HepG2 (cell line): ENCODE results near the gene CDYL2. TPM values are rescaled to one million over a fixed set of nuclear protein-coding genes. Genes with fewer than 3 reads are reported as not detected.

ENCODE experiments used
- ARHGAP35 ChIP-seq: sonication (generic); formaldehyde crosslinking; IDR thresholded peaks from 2 replicates; pipeline ENCODE4 v1.9.0; 2022; ENCODE audit warnings: mild to moderate bottlenecking, inconsistent platforms, moderate library complexity, missing genetic modification reagents, borderline replicate concordance
- E2F5 ChIP-seq: sonication (generic); formaldehyde crosslinking; conservative IDR thresholded peaks from 2 replicates; pipeline ENCODE4 v1.4.0; 2020; ENCODE audit warnings: missing genetic modification reagents
- ELF3 ChIP-seq: IDR thresholded peaks from 2 replicates; pipeline ENCODE4 v1.6.1; 2016; ENCODE audit warnings: missing genetic modification reagents, missing compliant biosample characterization
- ISL2 ChIP-seq: sonication (generic); formaldehyde crosslinking; IDR thresholded peaks from 2 replicates; pipeline ENCODE4 v1.5.0; 2020; ENCODE audit warnings: missing genetic modification reagents
- NR0B2 ChIP-seq: sonication (generic); formaldehyde crosslinking; IDR thresholded peaks from 2 replicates; pipeline ENCODE4 v1.4.0; 2020; ENCODE audit warnings: mild to moderate bottlenecking, missing genetic modification reagents
- SOX6 ChIP-seq, 2 experiments: fragments of 450-650 bp in 1 of 2; sonication (generic) in 1 of 2; formaldehyde crosslinking in 1 of 2; IDR thresholded peaks; 2 replicates each; pipeline versions ENCODE4 v1.4.0 to v1.6.1; 2017 to 2020; ENCODE audit warnings: antibody characterized with exemption in 1 of 2, mild to moderate bottlenecking in 1 of 2, missing genetic modification reagents in 1 of 2
- SP140L ChIP-seq: sonication (generic); formaldehyde crosslinking; IDR thresholded peaks from 2 replicates; pipeline ENCODE4 v1.4.0; 2020; ENCODE audit warnings: missing genetic modification reagents, borderline replicate concordance
- ZFYVE20 ChIP-seq: sonication (generic); formaldehyde crosslinking; IDR thresholded peaks from 2 replicates; pipeline ENCODE4 v1.8.0; 2023; ENCODE audit warnings: low read depth, mild to moderate bottlenecking, moderate library complexity, missing genetic modification reagents, borderline replicate concordance
- ZNF256 ChIP-seq: sonication (generic); formaldehyde crosslinking; conservative IDR thresholded peaks from 2 replicates; pipeline ENCODE4 v1.4.0; 2020; ENCODE audit warnings: missing genetic modification reagents
- ZNF747 ChIP-seq: sonication (generic); formaldehyde crosslinking; IDR thresholded peaks from 2 replicates; pipeline ENCODE4 v1.8.1; 2023; ENCODE audit warnings: missing genetic modification reagents, mild to moderate bottlenecking, borderline replicate concordance
- polyA plus RNA-seq, 8 experiments: library from polyadenylated mRNA; depleted of rRNA in 3 of 8; stranded (reverse) in 7 of 8; unstranded in 1 of 8; fragments of >200 nt; fragmentation: Illumina TruSeq in 4 of 8; extraction: Trizol in 4 of 8; gene quantifications; 2 replicates each; pipeline versions ENCODE4 v1.2.1 to v1.2.3, GENCODE V29; 2011 to 2016; ENCODE audit warnings: low read depth in 4 of 8, missing spikeins in 1 of 8, mixed read lengths in 1 of 8; ENCODE audit not compliant: insufficient read depth in 1 of 8
- total RNA-seq, 5 experiments: library from RNA; depleted of rRNA; stranded (reverse); fragments of >200 nt; fragmentation: Illumina TruSeq; extraction: Trizol; gene quantifications; 2 replicates each; pipeline ENCODE4 v1.2.3, GENCODE V29; 2016; ENCODE audit warnings: low read depth in 1 of 5
- TF ChIP-seq, protein P1 (sequence below): sonication (generic); formaldehyde crosslinking; IDR thresholded peaks from 2 replicates; pipeline ENCODE4 v1.5.0; 2020; ENCODE audit warnings: missing genetic modification reagents
- TF ChIP-seq, protein P2 (sequence below): sonication (generic); formaldehyde crosslinking; IDR thresholded peaks from 2 replicates; pipeline ENCODE4 v1.4.0; 2020; ENCODE audit warnings: missing genetic modification reagents
- TF ChIP-seq, protein P3 (sequence below): sonication (generic); formaldehyde crosslinking; IDR thresholded peaks from 2 replicates; pipeline ENCODE4 v1.5.1; 2020; ENCODE audit warnings: mild to moderate bottlenecking, moderate library complexity, missing genetic modification reagents
- TF ChIP-seq, protein P4 (sequence below): sonication (generic); formaldehyde crosslinking; IDR thresholded peaks from 2 replicates; pipeline ENCODE4 v1.4.0; 2020; ENCODE audit warnings: mild to moderate bottlenecking, low read depth, missing genetic modification reagents
- TF ChIP-seq, protein P5 (sequence below): sonication (generic); formaldehyde crosslinking; IDR thresholded peaks from 2 replicates; pipeline ENCODE4 v1.4.0; 2020; ENCODE audit warnings: missing genetic modification reagents, borderline replicate concordance
- TF ChIP-seq, protein P6 (sequence below): sonication (generic); formaldehyde crosslinking; conservative IDR thresholded peaks from 2 replicates; pipeline ENCODE4 v1.8.0; 2022; ENCODE audit warnings: mild to moderate bottlenecking, moderate library complexity, missing genetic modification reagents
- TF ChIP-seq, protein P7 (sequence below): sonication (generic); formaldehyde crosslinking; IDR thresholded peaks from 2 replicates; pipeline ENCODE4 v1.4.0; 2020; ENCODE audit warnings: mild to moderate bottlenecking, missing genetic modification reagents

CDYL2 gene
- total and polyA plus RNA-seq, 2 of the 13 experiments (the other 11 are each of a cell fraction or from before 2014, with no cell fraction given), result 0.07 to 0.35 TPM

GRCh38 chr16:80828495-80828894 lies 24.1 kb upstream of the CDYL2 start (continued):
- TF ChIP-seq, protein P1, sequence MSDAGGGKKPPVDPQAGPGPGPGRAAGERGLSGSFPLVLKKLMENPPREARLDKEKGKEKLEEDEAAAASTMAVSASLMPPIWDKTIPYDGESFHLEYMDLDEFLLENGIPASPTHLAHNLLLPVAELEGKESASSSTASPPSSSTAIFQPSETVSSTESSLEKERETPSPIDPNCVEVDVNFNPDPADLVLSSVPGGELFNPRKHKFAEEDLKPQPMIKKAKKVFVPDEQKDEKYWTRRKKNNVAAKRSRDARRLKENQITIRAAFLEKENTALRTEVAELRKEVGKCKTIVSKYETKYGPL (CRISPR knock-in tag), result no peak
- TF ChIP-seq E2F5 (no peak), SOX6 (IDR thresholded peaks at IDR 0.05) (no peak), SOX6 (CRISPR knock-in tag; IDR thresholded peaks at IDR 0.05) (peak; percentile 78), ZNF256 (CRISPR knock-in tag) (no peak), ARHGAP35 (no peak), ZFYVE20 (CRISPR knock-in tag) (no peak), ELF3 (CRISPR knock-in tag) (no peak), ZNF747 (no peak), NR0B2 (CRISPR knock-in tag) (no peak), SP140L (CRISPR knock-in tag) (no peak), ISL2 (CRISPR knock-in tag) (peak; percentile 55)
- TF ChIP-seq, protein P2, sequence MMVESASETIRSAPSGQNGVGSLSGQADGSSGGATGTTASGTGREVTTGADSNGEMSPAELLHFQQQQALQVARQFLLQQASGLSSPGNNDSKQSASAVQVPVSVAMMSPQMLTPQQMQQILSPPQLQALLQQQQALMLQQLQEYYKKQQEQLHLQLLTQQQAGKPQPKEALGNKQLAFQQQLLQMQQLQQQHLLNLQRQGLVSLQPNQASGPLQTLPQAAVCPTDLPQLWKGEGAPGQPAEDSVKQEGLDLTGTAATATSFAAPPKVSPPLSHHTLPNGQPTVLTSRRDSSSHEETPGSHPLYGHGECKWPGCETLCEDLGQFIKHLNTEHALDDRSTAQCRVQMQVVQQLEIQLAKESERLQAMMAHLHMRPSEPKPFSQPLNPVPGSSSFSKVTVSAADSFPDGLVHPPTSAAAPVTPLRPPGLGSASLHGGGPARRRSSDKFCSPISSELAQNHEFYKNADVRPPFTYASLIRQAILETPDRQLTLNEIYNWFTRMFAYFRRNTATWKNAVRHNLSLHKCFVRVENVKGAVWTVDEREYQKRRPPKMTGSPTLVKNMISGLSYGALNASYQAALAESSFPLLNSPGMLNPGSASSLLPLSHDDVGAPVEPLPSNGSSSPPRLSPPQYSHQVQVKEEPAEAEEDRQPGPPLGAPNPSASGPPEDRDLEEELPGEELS (CRISPR knock-in tag), result no peak; the same call in 1 of the 2 replicates
- TF ChIP-seq, protein P3, sequence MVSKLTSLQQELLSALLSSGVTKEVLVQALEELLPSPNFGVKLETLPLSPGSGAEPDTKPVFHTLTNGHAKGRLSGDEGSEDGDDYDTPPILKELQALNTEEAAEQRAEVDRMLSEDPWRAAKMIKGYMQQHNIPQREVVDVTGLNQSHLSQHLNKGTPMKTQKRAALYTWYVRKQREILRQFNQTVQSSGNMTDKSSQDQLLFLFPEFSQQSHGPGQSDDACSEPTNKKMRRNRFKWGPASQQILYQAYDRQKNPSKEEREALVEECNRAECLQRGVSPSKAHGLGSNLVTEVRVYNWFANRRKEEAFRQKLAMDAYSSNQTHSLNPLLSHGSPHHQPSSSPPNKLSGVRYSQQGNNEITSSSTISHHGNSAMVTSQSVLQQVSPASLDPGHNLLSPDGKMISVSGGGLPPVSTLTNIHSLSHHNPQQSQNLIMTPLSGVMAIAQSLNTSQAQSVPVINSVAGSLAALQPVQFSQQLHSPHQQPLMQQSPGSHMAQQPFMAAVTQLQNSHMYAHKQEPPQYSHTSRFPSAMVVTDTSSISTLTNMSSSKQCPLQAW, result no peak
- TF ChIP-seq, protein P4, sequence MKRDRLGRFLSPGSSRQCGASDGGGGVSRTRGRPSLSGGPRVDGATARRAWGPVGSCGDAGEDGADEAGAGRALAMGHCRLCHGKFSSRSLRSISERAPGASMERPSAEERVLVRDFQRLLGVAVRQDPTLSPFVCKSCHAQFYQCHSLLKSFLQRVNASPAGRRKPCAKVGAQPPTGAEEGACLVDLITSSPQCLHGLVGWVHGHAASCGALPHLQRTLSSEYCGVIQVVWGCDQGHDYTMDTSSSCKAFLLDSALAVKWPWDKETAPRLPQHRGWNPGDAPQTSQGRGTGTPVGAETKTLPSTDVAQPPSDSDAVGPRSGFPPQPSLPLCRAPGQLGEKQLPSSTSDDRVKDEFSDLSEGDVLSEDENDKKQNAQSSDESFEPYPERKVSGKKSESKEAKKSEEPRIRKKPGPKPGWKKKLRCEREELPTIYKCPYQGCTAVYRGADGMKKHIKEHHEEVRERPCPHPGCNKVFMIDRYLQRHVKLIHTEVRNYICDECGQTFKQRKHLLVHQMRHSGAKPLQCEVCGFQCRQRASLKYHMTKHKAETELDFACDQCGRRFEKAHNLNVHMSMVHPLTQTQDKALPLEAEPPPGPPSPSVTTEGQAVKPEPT (CRISPR knock-in tag), result no peak
- TF ChIP-seq, protein P5, sequence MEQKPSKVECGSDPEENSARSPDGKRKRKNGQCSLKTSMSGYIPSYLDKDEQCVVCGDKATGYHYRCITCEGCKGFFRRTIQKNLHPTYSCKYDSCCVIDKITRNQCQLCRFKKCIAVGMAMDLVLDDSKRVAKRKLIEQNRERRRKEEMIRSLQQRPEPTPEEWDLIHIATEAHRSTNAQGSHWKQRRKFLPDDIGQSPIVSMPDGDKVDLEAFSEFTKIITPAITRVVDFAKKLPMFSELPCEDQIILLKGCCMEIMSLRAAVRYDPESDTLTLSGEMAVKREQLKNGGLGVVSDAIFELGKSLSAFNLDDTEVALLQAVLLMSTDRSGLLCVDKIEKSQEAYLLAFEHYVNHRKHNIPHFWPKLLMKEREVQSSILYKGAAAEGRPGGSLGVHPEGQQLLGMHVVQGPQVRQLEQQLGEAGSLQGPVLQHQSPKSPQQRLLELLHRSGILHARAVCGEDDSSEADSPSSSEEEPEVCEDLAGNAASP (CRISPR knock-in tag), result peak; percentile 23; the same call in 1 of the 2 replicates
- TF ChIP-seq, protein P6, sequence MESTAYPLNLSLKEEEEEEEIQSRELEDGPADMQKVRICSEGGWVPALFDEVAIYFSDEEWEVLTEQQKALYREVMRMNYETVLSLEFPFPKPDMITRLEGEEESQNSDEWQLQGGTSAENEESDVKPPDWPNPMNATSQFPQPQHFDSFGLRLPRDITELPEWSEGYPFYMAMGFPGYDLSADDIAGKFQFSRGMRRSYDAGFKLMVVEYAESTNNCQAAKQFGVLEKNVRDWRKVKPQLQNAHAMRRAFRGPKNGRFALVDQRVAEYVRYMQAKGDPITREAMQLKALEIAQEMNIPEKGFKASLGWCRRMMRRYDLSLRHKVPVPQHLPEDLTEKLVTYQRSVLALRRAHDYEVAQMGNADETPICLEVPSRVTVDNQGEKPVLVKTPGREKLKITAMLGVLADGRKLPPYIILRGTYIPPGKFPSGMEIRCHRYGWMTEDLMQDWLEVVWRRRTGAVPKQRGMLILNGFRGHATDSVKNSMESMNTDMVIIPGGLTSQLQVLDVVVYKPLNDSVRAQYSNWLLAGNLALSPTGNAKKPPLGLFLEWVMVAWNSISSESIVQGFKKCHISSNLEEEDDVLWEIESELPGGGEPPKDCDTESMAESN, result no peak
- TF ChIP-seq, protein P7, sequence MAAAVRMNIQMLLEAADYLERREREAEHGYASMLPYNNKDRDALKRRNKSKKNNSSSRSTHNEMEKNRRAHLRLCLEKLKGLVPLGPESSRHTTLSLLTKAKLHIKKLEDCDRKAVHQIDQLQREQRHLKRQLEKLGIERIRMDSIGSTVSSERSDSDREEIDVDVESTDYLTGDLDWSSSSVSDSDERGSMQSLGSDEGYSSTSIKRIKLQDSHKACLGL (CRISPR knock-in tag), result no peak
